Activated CD8-positive, alpha-beta T cell treated with anti-CD3 and anti-CD28 coated beads, Interleukin-2, amount 10 ng/mL, durations not matched to agents 7 days and 5 days (primary cell): ENCODE data around the gene IL1RAPL1. TPM values are rescaled to one million over a fixed set of nuclear protein-coding genes. Genes with fewer than 3 reads are reported as not detected.

Experiments used
- ATAC-seq: fragments of 150-1000 bp; cut with Tn5 transposase; one replicate; pipeline ENCODE4 v1.10.0; 2021; ENCODE audit warnings: moderate library complexity
- CTCF ChIA-PET: fragments of 350-600 bp; sonication (Branson Sonifier 250); formaldehyde crosslinking; loops from one replicate; lab custom pipeline; 2021; ENCODE audit warnings: antibody characterized with exemption; lab: Charles Lee
- POLR2A ChIA-PET: fragments of 350-600 bp; sonication (Branson Sonifier 250); formaldehyde crosslinking; loops from one replicate; lab custom pipeline; 2021; ENCODE audit warnings: antibody characterized with exemption; lab: Charles Lee
- DNase-seq: peaks from one replicate; pipeline ENCODE4 v3.0.0-alpha.2; 2020
- H3K27ac Mint-ChIP-seq: one replicate; pipeline ENCODE4 v1.8.0; 2021; ENCODE audit warnings: mild to moderate bottlenecking, mixed read lengths
- H3K27me3 Mint-ChIP-seq: one replicate; pipeline ENCODE4 v1.8.0; 2021; ENCODE audit warnings: low read depth, mixed read lengths
- H3K36me3 Mint-ChIP-seq: one replicate; pipeline ENCODE4 v1.8.0; 2021; ENCODE audit warnings: low read depth, mixed read lengths
- H3K4me1 Mint-ChIP-seq: one replicate; pipeline ENCODE4 v1.8.0; 2021; ENCODE audit warnings: low read depth, mixed read lengths
- H3K4me3 Mint-ChIP-seq: one replicate; pipeline ENCODE4 v1.8.0; 2021; ENCODE audit warnings: mild to moderate bottlenecking, mixed read lengths
- H3K9me3 Mint-ChIP-seq: one replicate; pipeline ENCODE4 v1.8.0; 2022; ENCODE audit warnings: mixed read lengths; ENCODE audit not compliant: insufficient read depth
- total RNA-seq, 2 experiments: library from RNA; stranded (reverse); gene quantifications; one replicate each; pipeline ENCODE4 v1.2.3, GENCODE V29; 2021

The IL1RAPL1 gene
- total RNA-seq, 2 experiments from 2014 or later = not detected

- DNase-seq (no peak), ATAC-seq (no peak)
- no peaks in the 10 kb centered on the region for H3K4me1 Mint-ChIP-seq
- H3K27ac Mint-ChIP-seq = no peak overlapping the region
- H3K27me3 Mint-ChIP-seq = no peaks in the 10 kb centered on the region
- H3K36me3 Mint-ChIP-seq = no peaks in the 10 kb centered on the region
- ChIA-PET POLR2A (no interaction called here), CTCF (no interaction called here)
- H3K9me3 Mint-ChIP-seq = no peaks in the 10 kb centered on the region
- H3K4me3 Mint-ChIP-seq = no peak overlapping the region
Measured at GRCh38 chrX:29470030-29470429, 882.8 kb downstream of the IL1RAPL1 start.

GRCh38 chrX:29471829-29472228 is 884.6 kb downstream of the IL1RAPL1 start:
- no peak for ATAC-seq
- no peak overlapping the region for H3K27ac Mint-ChIP-seq
- no peaks in the 10 kb centered on the region for H3K4me1 Mint-ChIP-seq
- DNase-seq = no peak
- POLR2A ChIA-PET = no interaction called here
- H3K4me3 Mint-ChIP-seq = no peak overlapping the region
- no peaks in the 10 kb centered on the region for H3K27me3 Mint-ChIP-seq
- H3K9me3 Mint-ChIP-seq = no peaks in the 10 kb centered on the region
- H3K36me3 Mint-ChIP-seq = no peaks in the 10 kb centered on the region
- CTCF ChIA-PET = no interaction called here

GRCh38 chrX:29477878-29478277 is 890.6 kb downstream of the IL1RAPL1 start:
- H3K27me3 Mint-ChIP-seq = no peaks in the 10 kb centered on the region
- CTCF ChIA-PET = no interaction called here

GRCh38 chrX:29478336-29479069 is 891.3 kb downstream of the IL1RAPL1 start:
- no peaks in the 10 kb centered on the region for H3K36me3 Mint-ChIP-seq

More at GRCh38 chrX:29477878-29478277, 890.6 kb downstream of the IL1RAPL1 start:
- Mint-ChIP-seq H3K27ac (no peak overlapping the region), H3K4me1 (no peaks in the 10 kb centered on the region), H3K9me3 (no peaks in the 10 kb centered on the region), H3K4me3 (no peak overlapping the region), H3K36me3 (no peaks in the 10 kb centered on the region)
- POLR2A ChIA-PET = no interaction called here
- ATAC-seq = no peak
- DNase-seq = no peak

GRCh38 chrX:29487214-29487613 is 900.0 kb downstream of the IL1RAPL1 start:
- ChIA-PET CTCF (no interaction called here), POLR2A (no interaction called here)
- no peak for ATAC-seq

More at GRCh38 chrX:29478336-29479069, 891.3 kb downstream of the IL1RAPL1 start:
- Mint-ChIP-seq H3K9me3 (no peaks in the 10 kb centered on the region), H3K4me3 (no peak overlapping the region), H3K27me3 (no peaks in the 10 kb centered on the region), H3K27ac (no peak overlapping the region), H3K4me1 (no peaks in the 10 kb centered on the region)
- CTCF ChIA-PET = no interaction called here
- POLR2A ChIA-PET = no interaction called here
- DNase-seq = no peak
- no peak for ATAC-seq

GRCh38 chrX:29487714-29488113 is 900.5 kb downstream of the IL1RAPL1 start:
- DNase-seq (no peak), ATAC-seq (no peak)
- CTCF ChIA-PET = no interaction called here
- H3K27ac Mint-ChIP-seq = no peak overlapping the region
- H3K4me3 Mint-ChIP-seq = no peak overlapping the region
- no peaks in the 10 kb centered on the region for H3K27me3 Mint-ChIP-seq
- H3K9me3 Mint-ChIP-seq = no peaks in the 10 kb centered on the region
- H3K4me1 Mint-ChIP-seq = no peaks in the 10 kb centered on the region
- no peaks in the 10 kb centered on the region for H3K36me3 Mint-ChIP-seq
- POLR2A ChIA-PET = no interaction called here

More at GRCh38 chrX:29487214-29487613, 900.0 kb downstream of the IL1RAPL1 start:
- no peak overlapping the region for H3K27ac Mint-ChIP-seq
- H3K4me3 Mint-ChIP-seq = no peak overlapping the region
- no peaks in the 10 kb centered on the region for H3K9me3 Mint-ChIP-seq
- H3K4me1 Mint-ChIP-seq = no peaks in the 10 kb centered on the region
- no peaks in the 10 kb centered on the region for H3K27me3 Mint-ChIP-seq
- no peaks in the 10 kb centered on the region for H3K36me3 Mint-ChIP-seq
- DNase-seq = no peak

- Mint-ChIP-seq H3K27ac (no peak overlapping the region), H3K36me3 (no peaks in the 10 kb centered on the region), H3K9me3 (no peaks in the 10 kb centered on the region), H3K4me3 (no peak overlapping the region), H3K27me3 (no peaks in the 10 kb centered on the region), H3K4me1 (no peaks in the 10 kb centered on the region)
- ChIA-PET CTCF (interaction anchor here (0.6 kb wide), 1 partner anchor 1033 kb away, joined by 3 read pairs; no protein-coding TSS in a partner anchor), POLR2A (no interaction called here)
- ATAC-seq (no peak), DNase-seq (no peak)
Measured at GRCh38 chrX:29488919-29489318, 901.7 kb downstream of the IL1RAPL1 start.

GRCh38 chrX:29490606-29491005 is 903.4 kb downstream of the IL1RAPL1 start:
- ChIA-PET POLR2A (no interaction called here), CTCF (no interaction called here)
- no peaks in the 10 kb centered on the region for H3K4me1 Mint-ChIP-seq

GRCh38 chrX:29491659-29492058 is 904.4 kb downstream of the IL1RAPL1 start:
- H3K4me3 Mint-ChIP-seq = no peak overlapping the region
- CTCF ChIA-PET = no interaction called here
- no peaks in the 10 kb centered on the region for H3K4me1 Mint-ChIP-seq
- no peaks in the 10 kb centered on the region for H3K9me3 Mint-ChIP-seq
- DNase-seq = no peak
- H3K36me3 Mint-ChIP-seq = no peaks in the 10 kb centered on the region
- H3K27ac Mint-ChIP-seq = no peak overlapping the region
- POLR2A ChIA-PET = no interaction called here
- ATAC-seq = no peak
- H3K27me3 Mint-ChIP-seq = no peaks in the 10 kb centered on the region

More at GRCh38 chrX:29490606-29491005, 903.4 kb downstream of the IL1RAPL1 start:
- no peak overlapping the region for H3K27ac Mint-ChIP-seq
- H3K27me3 Mint-ChIP-seq = no peaks in the 10 kb centered on the region
- DNase-seq (no peak), ATAC-seq (no peak)
- H3K36me3 Mint-ChIP-seq = no peaks in the 10 kb centered on the region
- H3K4me3 Mint-ChIP-seq = no peak overlapping the region
- H3K9me3 Mint-ChIP-seq = no peaks in the 10 kb centered on the region

GRCh38 chrX:29496636-29497180 is 909.5 kb downstream of the IL1RAPL1 start:
- no peak overlapping the region for H3K27ac Mint-ChIP-seq
- CTCF ChIA-PET = no interaction called here
- DNase-seq = no peak
- POLR2A ChIA-PET = no interaction called here
- no peak overlapping the region for H3K4me3 Mint-ChIP-seq
- H3K9me3 Mint-ChIP-seq = peaks cover 5% of the 10 kb centered on the region
- no peak for ATAC-seq
- H3K27me3 Mint-ChIP-seq = no peaks in the 10 kb centered on the region
- H3K36me3 Mint-ChIP-seq = no peaks in the 10 kb centered on the region
- no peaks in the 10 kb centered on the region for H3K4me1 Mint-ChIP-seq

GRCh38 chrX:29506729-29507128 is 919.5 kb downstream of the IL1RAPL1 start:
- H3K27ac Mint-ChIP-seq = no peak overlapping the region
- H3K27me3 Mint-ChIP-seq = no peaks in the 10 kb centered on the region
- H3K4me1 Mint-ChIP-seq = no peaks in the 10 kb centered on the region
- CTCF ChIA-PET = no interaction called here
- ATAC-seq = no peak
- DNase-seq = no peak
- no peaks in the 10 kb centered on the region for H3K9me3 Mint-ChIP-seq
- H3K36me3 Mint-ChIP-seq = no peaks in the 10 kb centered on the region
- POLR2A ChIA-PET = no interaction called here
- no peak overlapping the region for H3K4me3 Mint-ChIP-seq

- no peaks in the 10 kb centered on the region for H3K4me1 Mint-ChIP-seq
- no peak for DNase-seq
- ATAC-seq = no peak
- ChIA-PET POLR2A (no interaction called here), CTCF (no interaction called here)
- no peaks in the 10 kb centered on the region for H3K9me3 Mint-ChIP-seq
- no peak overlapping the region for H3K27ac Mint-ChIP-seq
- H3K4me3 Mint-ChIP-seq = no peak overlapping the region
- H3K36me3 Mint-ChIP-seq = no peaks in the 10 kb centered on the region
- no peaks in the 10 kb centered on the region for H3K27me3 Mint-ChIP-seq
Measured at GRCh38 chrX:29518100-29518499, 930.9 kb downstream of the IL1RAPL1 start.
